ENCODE data around the gene NPEPL1.
"Not testable (repeated sequence)": the region's sequence is repeated elsewhere in the genome, so short reads cannot be mapped to it uniquely, and the experiment has no call there.

The NPEPL1 gene

GRCh38 chr20:58714340-58714922, 21.8 kb downstream of the NPEPL1 start:
- DNase-seq (ENCODE audit: low spot score): no peak

- no peak for DNase-seq (ENCODE audit: low spot score)
Measured at GRCh38 chr20:58714923-58715351, 22.3 kb downstream of the NPEPL1 start.

- no peak for DNase-seq (ENCODE audit: low spot score)
Measured at GRCh38 chr20:58715391-58715800, 22.8 kb downstream of the NPEPL1 start.

- DNase-seq (ENCODE audit: low spot score): no peak
Measured at GRCh38 chr20:58715801-58716475, 23.3 kb downstream of the NPEPL1 start.

- no peak for DNase-seq (ENCODE audit: low spot score)
Measured at GRCh38 chr20:58716476-58717277, 24.1 kb downstream of the NPEPL1 start.

- no peak for DNase-seq (ENCODE audit: low spot score)
Measured at GRCh38 chr20:58717278-58718091, 24.9 kb downstream of the NPEPL1 start.

- no peak for DNase-seq (ENCODE audit: low spot score)
Measured at GRCh38 chr20:58718121-58718563, 25.5 kb downstream of the NPEPL1 start.

- DNase-seq (ENCODE audit: low spot score): no peak
Measured at GRCh38 chr20:58718729-58719128, 26.1 kb downstream of the NPEPL1 start.

- no peak for DNase-seq (ENCODE audit: low spot score)
Measured at GRCh38 chr20:58719258-58719657, 26.7 kb downstream of the NPEPL1 start.

- DNase-seq (ENCODE audit: low spot score): no peak
Measured at GRCh38 chr20:58719971-58720371, 27.4 kb downstream of the NPEPL1 start.

- no peak for DNase-seq (ENCODE audit: low spot score)
Measured at GRCh38 chr20:58720890-58721289, 28.3 kb downstream of the NPEPL1 start.

GRCh38 chr20:58721951-58722778, 29.6 kb downstream of the NPEPL1 start:
- DNase-seq (ENCODE audit: low spot score): no peak

- DNase-seq (ENCODE audit: low spot score): no peak
Measured at GRCh38 chr20:58722877-58723627, 30.5 kb downstream of the NPEPL1 start.

- no peak for DNase-seq (ENCODE audit: low spot score)
Measured at GRCh38 chr20:58723628-58723984, 31.0 kb downstream of the NPEPL1 start.

GRCh38 chr20:58726156-58726555, 33.6 kb downstream of the NPEPL1 start:
- DNase-seq (ENCODE audit: low spot score): not testable (repeated sequence)

GRCh38 chr20:58731192-58731591, 38.6 kb downstream of the NPEPL1 start:
- DNase-seq (ENCODE audit: low spot score): no peak

GRCh38 chr20:58737198-58737597, 44.6 kb downstream of the NPEPL1 start:
- DNase-seq (ENCODE audit: low spot score): no peak

- no peak for DNase-seq (ENCODE audit: low spot score)
Measured at GRCh38 chr20:58740356-58741308, 48.0 kb downstream of the NPEPL1 start.

- DNase-seq (ENCODE audit: low spot score): no peak
Measured at GRCh38 chr20:58741384-58741783, 48.8 kb downstream of the NPEPL1 start.

All from activated CD4-positive, alpha-beta T cell treated with anti-CD3 and anti-CD28 coated beads, Interleukin-2, Interleukin-4, amounts not matched to agents 100 ng/mL and 50 ng/mL, durations not matched to agents 16 hours and 8 hours (primary cell).